Measurements from ENCODE around the gene OPRL1.

OPRL1 gene

DNA sequence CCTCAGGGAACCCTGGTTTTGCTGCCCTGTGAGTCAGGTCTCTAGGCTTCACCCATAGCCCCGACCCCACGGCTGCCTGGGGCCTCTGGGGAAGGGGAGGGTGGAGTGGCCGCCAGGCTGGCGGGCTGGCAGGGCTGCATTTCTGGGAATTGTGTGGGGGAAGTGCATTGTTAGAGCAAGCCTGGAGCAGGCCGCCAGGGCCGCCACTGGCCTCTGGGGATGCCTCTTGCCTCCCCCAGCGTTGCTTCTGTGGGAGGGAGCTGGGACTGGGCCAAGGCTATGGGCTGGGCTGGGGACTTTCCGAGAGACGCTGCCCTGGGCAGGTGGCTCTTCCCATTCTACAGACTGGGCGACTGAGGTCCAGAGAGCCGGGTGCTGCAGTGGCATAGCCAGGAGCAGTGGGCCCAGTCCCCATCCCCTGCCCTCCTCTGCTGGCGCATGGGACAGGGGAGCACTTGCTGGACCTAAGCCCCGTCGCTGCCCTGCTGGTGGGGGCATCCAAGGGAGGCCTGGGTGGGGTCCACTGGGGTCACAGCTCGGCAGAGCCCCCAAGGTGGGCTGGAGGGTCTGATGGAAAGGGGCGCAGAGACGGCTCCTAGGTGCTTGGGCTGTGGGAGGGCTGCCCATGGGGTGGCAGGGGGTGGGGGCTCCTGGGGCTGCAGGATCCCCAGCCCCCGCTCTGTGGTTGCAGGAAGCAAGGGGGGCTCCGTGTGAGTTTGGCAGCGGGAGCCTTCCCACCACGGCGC, 23.8 kb upstream of the OPRL1 start:
- FAIRE-seq (no peak), DNase-seq (ENCODE audit: insufficient read length, low spot score) (no peak)

DNA sequence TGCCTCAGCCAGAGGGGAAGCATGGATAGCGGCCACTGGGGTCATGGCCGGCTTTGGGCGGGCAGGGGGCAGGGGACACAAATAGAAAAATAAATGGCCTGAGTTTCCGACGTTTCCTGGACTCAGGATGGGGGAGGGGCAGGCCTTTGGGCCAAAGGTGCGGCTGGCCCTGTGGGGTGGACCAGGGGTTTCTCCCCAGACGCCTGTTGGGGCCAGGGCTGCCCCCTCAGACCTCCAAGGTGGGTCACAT, 23.3 kb upstream of the OPRL1 start:
- no peak for DNase-seq (ENCODE audit: insufficient read length, low spot score)

DNA sequence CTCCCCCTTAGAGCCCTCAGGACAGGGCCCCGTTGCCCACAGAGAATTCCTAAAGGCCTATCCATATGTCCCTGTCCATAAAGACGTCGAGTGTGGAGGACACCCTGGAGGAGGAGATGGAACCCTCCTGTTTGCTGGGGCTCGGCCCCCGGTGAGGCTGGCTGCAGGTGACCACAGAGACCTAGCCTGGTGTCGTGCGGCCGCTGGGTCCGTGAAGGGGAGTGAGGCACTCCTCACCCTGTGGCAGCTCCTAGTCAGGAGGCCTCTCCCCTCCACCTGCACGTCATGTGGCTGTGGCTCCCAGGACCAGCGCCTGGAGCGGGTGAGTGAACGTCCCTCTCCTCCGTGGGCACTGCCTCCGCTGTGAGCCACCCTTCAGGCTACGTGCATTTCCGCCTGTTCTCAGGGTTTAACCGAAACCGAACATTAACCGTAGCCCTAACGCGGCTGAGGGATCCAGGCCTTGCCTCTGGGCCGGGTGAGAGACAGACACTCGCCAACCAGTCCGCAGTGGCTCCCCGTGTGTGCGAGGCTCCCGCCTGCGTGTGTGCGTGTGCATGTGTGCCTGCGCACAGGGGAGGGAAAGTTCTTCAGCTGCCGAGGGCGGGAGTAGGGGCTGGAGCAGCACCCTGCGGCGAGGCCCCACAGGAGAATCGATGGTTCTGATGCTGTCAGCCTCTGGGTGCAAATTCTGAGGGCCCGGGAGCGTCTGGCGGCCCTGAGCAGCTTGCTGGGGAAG, 22.8 kb upstream of the OPRL1 start:
- no peak for DNase-seq (ENCODE audit: insufficient read length, low spot score)
- no peak for FAIRE-seq

More for the DNA sequence above, 23.3 kb upstream of the OPRL1 start:
- no peak for FAIRE-seq

DNA sequence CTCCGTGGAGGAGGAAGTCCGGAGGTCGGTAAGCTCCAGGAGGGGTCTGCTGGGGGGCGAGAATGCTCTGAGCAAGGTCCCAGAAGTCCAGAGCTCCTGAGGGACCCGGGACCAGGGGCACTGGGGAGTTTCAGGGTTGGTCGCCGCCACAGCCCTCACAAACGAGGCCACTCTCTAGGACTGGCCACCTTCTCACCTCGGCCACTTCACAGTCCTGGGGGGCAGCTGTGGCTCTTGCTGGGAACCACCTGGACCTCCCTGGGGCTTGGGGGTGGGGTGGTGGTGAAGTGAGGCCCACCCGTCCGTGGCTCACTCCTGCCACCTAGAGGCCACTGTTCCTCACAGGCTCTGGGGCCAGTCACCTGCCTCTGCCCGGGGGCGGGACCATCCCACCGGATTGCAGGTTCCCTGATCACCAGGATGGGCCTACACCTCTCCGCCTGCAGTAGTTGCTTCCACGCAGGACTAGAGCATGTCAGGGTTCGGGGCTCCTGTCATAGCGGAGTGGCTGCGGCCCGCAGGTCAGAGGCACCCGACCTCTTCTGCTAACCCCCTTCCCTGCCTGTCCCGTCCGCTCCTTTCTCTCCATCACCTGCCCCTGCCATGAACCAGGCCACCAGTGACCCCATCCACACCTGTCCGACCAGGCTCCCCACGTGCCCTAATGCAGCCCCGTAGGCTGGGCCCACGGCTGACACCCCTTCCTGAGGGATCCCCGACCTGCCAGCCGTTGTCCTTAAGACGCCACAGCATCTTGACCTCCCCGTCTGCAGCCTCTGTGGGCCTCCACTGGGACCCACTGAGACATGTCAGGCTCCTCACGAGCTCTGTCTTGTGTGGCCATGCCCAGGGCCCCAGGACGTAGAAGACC, 22.0 kb upstream of the OPRL1 start:
- DNase-seq (ENCODE audit: insufficient read length, low spot score) (peak; percentile 94), FAIRE-seq (peak; percentile 72)

DNA sequence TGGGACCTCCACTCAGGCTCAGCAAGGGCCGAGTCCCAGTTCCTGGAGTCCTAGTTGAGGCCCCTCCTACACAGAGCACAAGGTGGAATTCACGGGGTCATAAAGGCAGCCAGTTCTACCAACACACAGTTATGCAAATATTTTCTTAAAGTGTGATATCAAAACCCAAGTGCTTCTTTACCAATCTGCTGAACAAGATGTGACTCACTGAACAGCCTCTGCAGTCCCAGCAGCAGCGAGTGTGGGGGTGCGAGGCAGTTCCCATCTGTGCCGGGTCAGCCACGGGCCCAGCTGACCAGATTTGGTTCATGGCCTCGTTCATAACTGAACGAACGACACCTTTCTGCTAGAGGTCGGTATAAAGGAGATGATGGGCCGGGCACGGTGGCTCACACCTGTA, 21.3 kb upstream of the OPRL1 start:
- no peak for DNase-seq (ENCODE audit: insufficient read length, low spot score)

DNA sequence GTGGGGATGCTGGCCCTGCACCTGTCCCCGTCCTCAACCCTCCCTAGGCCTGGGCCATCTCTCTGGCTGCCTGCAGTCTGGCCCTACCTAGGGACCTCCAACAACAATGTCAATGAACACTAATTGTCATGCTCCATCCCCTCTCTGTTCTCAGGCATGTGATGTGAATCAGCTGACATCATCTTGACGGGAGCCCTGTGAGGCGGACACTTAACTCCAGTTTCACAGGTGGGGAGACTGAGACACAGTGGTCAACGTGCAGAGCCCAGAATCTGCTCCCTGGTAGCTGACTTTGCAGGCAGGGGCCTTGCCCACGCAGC, 17.6 kb upstream of the OPRL1 start:
- DNase-seq (ENCODE audit: insufficient read length, low spot score) (no peak), FAIRE-seq (no peak)

More for the DNA sequence above, 21.3 kb upstream of the OPRL1 start:
- no peak for FAIRE-seq

DNA sequence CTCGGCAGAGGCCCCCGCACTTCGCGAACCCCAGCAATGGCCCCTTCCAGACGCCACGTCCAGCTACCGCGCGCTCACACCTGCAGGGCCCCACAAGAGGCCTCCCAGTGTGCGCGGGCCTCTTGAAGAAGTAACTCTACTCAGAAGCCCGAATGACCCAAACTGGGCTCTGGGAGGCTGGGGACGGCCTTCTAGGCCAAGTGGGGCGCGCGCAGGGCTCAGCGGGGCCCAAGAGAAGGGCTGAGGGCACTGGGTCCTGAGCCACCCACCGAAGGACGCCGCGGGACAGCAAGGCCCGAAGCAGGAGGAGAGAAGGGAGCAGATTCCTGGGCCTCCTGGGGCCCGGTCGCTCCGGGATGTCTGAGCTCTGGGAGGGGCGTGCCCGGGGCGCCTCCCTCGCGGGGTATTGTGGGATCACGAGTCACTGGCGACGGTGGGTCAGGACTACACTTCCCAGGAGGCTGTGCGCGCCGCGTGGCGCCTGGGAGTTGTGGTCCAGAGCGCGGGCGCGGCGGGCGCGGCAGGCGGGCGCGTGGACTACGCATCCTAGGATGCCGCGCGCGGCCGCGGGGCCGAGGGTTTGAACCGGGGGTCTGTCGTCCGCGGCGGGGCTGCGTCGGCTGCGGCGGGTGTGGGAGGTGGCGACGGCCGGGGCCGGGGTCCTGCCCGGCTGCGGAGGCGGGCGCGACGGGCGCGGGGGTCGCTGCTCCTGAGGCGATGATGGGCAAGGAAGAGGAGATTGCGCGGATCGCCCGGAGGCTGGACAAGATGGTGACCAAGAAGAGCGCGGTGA, 17.1 kb upstream of the OPRL1 start, which contains the start of gene TCEA2:
Gene TCEA2 (plus strand): TSS at position 603 of the 793 bp plus-strand sequence. CDS start 115 bp downstream, at position 718.
- FAIRE-seq (peak; percentile 70), DNase-seq (ENCODE audit: insufficient read length, low spot score) (peak; percentile 98)

DNA sequence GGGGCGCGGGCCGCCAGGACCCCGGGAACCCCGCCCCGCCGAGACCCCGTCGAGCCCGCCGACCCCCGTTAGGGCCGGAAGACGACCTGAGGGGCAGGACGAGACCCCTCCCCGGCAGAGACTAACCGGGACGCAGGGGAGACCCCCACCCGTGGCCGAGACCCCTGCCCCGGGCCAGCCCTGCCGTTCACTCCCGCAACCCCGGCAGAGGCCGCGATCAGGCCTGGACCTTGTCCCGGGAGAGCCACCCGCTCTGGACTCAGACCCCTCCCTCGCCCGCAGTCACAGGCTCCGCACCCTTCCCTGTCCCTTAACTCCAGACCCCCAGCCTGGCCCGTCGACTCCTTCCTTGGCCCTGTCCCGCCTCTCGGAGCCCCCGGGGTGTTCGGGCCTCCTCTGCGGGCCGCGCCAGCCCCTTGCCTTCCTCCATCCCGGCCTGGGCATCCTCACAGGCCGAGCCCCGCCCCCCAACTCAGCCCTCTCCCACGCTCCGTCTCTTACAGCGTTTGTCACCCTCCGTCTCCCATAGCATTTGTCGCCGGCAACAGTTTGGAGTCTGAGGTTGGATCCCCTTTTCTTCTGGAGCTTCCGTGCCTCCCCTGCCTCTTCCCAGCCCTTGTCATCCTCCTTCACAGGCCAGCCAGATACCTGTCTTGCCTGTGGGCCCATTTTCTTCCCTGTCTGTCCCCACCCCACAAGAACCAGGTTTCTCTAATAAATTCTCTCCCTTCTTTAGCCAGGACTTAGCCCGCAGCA, 16.3 kb upstream of the OPRL1 start:
- FAIRE-seq (no peak), DNase-seq (ENCODE audit: insufficient read length, low spot score) (no peak)

DNA sequence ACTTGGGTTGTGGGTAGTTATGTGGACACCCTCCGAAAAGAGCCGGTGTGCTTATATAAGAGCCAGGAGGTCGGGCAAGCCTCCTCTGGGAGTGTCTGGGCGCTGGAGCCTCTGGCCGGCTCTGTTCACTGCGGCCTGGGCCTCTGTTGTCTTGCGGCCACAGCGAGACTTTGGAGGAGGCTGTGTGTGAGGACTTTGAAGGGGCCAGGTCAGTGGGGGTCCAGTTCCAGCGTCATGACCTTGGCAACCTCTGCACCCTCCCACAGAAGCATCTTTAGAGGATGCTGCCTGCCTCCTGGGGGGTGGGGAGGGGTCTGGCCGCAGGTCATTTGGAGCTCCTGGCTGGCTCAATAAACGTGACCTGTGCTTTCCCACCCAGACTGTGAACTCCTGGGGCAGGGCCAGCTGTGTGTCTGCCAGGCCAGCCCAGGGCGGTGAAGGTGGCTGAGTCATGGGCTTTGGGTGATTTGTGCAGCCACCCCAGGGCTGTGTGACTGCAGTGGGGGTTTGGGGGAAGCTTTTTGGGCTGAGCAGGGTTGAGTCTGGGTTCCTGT, 15.7 kb upstream of the OPRL1 start:
- no peak for FAIRE-seq
- no peak for DNase-seq (ENCODE audit: insufficient read length, low spot score)

DNA sequence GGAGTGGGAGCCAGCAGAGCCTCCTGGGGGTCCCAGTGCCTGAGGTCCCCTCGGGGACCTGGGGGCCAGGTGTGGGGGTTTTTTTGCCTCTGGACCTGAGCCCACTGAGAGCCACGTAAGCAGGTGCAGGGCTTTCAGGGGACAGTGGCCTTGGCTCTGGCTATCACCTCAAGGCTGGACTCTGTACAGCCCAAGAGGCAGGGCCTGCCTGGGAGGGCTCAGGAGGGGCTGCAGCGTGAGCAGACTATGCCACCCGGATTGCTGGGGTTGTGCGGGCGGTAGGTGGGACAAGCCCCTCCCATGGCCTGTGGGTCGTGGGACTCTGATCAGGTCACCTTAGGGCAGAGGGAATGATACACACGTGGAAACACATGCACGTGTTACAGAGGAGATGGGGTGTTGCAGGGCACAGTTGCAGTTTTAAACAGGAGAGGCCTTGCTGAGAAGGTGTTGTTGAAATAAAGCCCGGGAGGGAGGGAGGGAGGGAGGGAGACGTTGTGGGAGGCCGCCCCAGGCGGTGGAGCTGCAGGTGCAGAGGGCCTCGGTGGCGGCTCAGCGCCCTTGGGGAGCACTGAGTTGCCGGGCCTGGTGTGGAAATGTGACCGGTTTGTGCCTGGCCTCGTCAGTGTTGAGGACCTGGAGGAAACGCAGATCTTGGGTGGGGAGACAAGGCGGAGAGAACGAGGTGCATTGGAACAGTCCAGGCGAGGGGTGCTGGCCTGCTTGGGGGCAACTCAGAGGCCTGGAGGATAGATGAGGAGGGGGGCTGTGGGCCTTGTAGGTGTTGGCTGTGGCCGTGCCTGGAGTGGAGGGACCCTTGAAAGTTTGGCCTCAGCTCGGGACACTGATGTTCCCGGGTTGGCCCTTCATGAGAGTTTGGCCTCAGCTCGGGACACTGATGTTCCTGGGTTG, 14.6 kb upstream of the OPRL1 start:
- DNase-seq (ENCODE audit: insufficient read length, low spot score), result no peak
- FAIRE-seq, result no peak

DNA sequence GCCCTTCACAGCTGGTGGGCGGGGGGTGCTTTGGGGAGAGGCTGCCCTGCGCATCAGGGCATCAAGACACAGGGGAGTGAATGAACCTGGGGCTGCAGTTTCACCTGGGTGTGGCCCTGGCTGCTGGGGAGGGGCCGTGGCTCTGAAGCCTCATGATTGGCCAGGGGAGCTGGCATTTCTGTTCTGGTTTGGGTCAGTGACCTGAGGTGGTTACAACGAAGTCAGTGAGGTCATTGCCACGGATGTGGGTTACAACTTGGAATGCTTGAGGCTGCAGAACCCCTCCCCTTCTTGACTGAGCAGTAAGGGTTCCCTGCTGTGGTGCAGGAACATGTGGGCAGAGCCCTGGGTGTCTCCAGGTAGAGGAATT, 13.9 kb upstream of the OPRL1 start:
- DNase-seq (ENCODE audit: insufficient read length, low spot score) (peak; percentile 86), FAIRE-seq (peak; percentile 87)

DNA sequence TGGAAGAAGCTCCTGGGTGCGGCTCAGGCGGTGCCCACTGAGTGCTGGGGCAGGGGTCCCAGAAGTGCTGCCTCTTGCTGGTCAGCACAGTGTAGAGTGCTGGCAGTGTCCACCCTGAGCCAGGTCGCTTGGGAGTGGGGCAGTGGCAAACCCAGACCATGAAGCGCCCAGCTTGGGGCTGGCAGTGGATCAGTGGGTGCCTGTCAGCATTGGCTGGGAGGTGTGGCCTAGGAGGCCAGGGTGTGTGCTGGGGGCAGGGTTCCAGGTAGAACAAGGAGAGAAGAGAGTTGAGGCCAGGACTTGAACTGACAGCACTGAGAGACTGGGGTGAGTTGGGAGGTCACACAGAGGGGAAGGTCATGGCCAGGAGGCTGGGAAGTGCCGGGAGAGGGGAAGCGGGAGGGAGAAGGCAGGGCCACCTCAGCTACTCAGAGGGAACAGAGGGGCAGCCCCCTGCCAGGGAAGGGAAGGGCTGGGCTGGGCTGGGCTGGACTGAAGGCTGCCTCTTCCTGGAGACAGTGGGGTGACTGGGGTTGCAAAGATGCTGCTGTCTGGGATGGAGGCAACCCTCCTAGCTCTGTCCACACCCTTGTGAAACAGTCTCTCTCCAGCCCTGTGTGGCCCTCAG, 12.8 kb upstream of the OPRL1 start:
- FAIRE-seq (no peak), DNase-seq (ENCODE audit: insufficient read length, low spot score) (no peak)

DNA sequence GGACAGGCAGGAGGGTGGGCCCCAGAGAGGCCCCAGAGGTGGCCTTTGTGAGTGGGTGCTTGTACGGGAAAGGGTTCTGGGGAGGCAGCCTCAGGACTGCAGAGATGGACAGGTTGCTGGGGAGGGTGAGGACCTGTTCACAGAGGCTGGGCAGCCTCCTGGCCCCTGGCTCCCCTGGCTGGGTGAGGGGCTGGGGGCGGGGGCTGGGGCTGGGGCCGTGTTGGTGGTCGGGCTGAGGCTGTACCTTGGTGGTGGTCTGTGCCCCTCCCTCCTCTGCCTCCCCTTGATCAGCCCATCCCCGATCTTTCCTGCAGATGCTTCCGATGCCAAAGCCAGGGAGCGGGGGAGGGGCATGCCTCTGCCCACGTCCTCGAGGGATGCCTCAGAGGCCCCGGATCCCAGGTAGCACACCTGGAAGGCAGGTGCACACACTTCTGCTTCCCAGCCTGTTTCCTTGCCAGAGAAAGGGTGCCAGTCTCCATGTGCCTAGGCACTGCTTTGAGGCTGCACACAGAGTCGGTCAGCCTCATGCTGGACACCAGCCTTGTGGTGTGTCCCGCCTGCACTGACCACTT, 12.1 kb upstream of the OPRL1 start:
- FAIRE-seq (no peak), DNase-seq (ENCODE audit: insufficient read length, low spot score) (no peak)

DNA sequence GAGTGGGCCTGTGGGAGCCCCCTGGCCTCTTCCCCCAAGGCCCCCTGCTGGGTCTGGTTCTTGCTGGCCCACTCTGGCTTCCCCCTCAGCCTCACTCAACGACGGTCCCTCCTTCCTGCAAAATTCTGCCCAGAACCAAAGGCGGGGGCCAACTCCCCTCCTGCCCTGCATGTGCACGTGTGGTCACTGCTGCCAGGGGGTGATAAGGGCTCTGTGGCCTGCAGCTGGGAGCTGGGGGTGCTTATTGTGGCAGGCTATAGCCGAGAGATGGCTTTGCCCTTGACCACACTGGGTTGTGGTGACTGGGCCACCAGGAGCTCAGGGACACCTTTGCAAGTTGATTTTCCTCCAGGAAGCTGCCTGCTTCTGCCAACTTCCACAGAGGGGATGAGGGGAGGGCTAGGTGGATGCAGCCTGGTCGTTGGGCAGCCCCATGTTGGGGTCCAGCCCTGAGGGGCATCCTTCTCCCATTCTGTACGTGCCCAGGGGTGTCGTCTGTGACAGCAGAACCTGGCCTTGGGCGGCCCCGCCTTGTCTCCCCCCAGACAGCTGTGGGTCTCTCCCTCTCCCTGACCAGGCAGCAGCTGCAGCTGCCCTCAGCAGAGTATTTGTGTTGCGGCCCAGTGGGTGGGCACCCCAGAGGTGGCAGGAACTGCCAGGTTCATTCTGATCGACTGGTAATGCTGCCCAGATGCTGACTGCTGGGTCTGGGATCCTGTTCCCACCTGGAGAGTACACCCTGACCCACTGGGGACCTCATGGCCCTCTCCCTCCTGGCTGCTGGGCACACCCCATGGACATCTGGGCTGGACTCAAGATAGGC, 11.3 kb upstream of the OPRL1 start:
- no peak for DNase-seq (ENCODE audit: insufficient read length, low spot score)
- no peak for FAIRE-seq

DNA sequence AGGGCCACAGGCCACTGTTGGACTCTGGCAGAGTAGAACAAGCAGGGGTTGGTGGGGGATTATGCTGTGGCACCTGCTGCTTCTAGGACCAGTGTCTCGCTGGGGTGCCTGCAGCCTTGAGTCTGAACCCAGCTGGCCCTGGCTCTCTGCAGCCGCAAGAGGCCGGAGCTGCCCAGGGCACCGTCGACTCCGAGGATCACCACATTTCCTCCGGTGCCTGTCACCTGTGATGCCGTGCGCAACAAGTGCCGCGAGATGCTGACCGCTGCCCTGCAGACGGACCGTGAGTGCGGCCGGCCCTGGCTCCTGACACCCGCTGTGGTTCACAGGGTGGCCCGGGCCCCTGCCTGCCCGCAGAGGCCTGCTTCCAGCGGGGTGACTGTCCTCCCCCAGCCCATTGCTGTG, 10.7 kb upstream of the OPRL1 start:
- no peak for FAIRE-seq
- no peak for DNase-seq (ENCODE audit: insufficient read length, low spot score)

DNA sequence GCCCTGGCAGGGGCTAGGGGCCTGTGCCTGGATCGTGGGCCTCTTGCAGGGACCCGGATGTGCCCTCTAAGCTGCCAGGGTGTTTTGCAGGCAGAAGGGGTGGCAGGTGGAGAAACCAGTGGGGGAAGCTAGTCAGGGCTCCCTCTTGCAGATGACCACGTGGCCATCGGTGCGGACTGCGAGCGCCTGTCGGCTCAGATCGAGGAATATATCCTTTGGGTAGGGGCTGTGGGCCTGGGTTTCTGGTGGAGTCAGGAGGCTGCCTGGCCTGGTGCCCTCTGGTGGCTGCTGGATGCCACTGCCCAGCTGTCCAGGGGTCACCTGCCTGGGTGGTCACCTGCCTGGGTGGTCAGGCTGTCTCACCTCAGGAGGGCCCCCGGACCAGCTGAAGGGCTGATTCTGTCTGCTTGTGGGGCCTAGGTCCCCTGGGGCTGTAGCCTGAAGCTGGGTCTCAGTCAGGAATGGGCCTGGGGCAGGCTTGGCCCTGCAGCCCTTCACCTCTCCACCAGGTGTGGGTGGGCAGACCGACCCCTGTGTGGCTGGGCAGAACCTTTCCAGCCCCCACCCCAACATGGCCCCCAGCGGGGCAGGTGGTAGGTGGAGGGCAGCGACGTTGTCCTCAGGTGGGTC, 10.2 kb upstream of the OPRL1 start:
- no peak for DNase-seq (ENCODE audit: insufficient read length, low spot score)
- no peak for FAIRE-seq
